GM12892 (cell line): ENCODE data around the gene POLR2B.

Source experiments
- POLR2A ChIP-seq: IDR thresholded peaks from 2 replicates; pipeline ENCODE4 v1.6.1; 2011; ENCODE audit warnings: low read depth, low read length, control low read depth
- POLR2AphosphoS5 ChIP-seq: IDR thresholded peaks from 2 replicates; pipeline ENCODE4 v1.6.1; 2011; ENCODE audit warnings: low read depth, low read length, control low read depth

- TF ChIP-seq POLR2AphosphoS5 (no peak), POLR2A (no peak)
These were observed 81.4 kb downstream of the POLR2B start for GRCh38 chr4:57059890-57060716.
